NCI-H82 (cell line): ENCODE data around the gene HAUS1.
A peak's percentile ranks its signal among the peaks of the same experiment; 100 is the strongest.
"Not testable (repeated sequence)": the region's sequence is repeated elsewhere in the genome, so short reads cannot be mapped to it uniquely, and the experiment has no call there.

ENCODE experiments used
- DNase-seq: peaks from one replicate; lab custom pipeline; 2025; lab: John Stamatoyannopoulos, UW

The HAUS1 gene

DNA sequence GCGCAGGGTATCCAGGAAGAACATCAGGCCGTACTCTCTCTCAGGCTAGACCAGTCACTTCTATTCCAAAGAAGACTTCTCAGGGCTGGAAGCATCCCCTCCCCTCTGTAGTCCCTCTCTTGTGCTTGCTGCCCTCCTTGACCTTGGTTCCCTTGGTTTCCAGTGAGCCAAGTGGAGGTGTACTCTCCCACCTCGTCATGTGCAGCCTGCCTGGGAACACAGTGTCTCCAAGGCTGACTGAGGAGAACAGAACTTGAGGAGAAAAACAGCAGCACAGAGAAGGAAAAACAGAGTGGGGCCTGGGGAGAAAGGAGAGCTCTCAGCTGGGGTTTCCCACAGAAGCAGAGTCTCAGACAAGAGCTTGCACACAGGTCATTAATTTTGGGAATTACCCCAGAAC lies 52.7 kb downstream of the HAUS1 start:
- no peak for DNase-seq

DNA sequence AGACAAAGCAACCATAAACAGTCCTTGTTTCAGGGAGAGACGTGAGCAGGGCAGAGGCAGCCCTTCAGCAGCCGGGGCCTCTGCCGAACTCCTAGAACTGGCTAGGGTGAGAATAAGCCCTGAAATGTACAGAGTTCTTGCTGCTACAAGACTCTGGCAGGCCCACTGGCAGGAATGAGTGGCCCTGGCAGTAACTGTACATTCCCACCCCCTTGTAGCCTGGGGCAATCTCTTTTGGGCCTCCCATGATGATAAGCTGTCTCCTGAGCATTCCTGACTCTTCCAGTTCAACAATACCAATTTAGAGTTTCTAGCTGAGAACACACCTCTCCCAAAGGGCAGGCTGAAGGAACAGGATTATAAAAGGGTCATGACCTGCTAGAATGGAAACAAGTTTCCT lies 54.3 kb downstream of the HAUS1 start:
- DNase-seq: no peak

DNA sequence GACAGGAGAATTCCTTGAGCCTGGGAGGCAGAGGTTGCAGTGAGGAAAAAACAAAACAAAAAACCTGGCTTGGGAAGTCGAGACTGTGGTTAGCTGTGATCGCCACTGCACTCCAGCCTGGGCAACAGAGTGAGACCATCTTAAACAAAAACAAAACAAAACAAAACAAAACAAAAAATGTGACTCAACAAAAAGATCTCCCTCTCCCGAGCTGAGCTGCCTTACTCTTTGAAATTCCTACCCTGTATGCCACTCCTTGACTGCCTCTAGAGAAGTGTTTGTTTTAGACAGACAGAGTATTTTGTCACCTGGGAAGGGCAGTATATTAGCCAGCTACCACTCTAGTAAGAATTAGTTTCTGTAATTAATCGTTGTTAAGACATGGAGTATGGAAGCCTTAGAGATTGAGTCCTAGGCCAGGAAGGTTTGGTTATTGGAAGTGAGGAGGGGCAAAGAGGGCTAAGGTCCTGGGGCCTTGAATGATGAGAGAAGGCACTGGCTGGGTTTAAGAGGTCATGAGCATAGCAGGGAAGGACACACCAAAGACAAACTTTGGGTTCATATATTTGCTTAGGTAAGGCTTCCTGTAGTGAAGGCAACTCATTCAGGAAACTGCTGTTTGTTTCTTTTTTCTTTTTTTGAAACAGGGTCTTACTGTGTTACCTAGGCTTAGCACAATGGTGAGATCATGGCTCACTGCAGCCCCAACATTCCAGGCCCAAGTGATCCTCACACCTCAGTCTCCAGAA lies 56.0 kb downstream of the HAUS1 start:
- no peak for DNase-seq

DNA sequence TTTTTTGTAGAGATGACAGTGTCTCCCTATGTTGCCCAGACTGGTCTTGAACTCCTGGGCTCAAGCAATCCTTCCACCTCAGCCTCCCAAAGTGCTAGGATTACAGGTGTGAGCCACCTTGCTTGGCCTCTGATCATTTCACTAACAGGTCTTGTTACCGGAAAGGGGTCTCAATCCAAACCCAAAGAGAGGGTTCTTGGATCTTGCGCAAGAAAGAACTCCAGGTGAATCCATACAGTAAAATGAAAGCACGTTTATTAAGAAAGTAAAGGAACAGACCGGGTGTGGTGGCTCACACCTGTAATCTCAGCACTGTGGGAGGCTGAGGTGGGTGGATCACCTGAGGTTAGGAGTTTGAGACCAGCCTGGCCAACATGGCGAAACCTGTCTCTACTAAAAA lies 56.7 kb downstream of the HAUS1 start:
- DNase-seq: not testable (repeated sequence)

DNA sequence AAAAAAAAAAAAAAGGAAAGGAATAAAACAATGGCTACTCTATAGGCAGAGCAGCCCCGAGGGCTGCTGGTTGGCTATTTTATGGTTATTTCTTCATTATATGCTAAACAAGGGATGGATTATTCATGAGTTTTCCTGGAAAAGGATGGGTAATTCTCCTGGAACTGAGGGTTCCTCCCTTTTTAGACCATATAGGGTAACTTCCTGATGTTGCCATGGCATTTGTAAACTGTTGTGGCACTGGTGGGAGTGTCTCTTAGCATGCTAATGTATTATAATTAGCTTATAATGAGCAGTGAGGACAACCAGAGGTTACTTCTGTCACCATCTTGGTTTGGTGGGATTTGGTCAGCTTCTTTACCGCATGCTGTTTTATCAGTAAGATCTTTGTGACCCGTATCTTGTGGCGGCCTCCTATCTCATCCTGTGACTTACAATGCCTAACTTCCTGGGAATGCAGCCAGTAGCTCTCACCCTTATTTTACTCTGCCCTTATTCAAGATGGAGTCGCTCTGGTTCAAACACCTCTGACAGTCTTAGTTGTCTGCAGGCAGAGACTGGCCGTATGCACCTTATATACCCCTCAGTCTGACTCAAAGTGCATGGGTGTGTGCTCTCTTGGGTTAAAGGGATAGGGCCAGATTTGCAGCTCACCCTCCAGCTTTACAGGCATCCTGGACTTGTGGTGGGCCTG lies 57.7 kb downstream of the HAUS1 start:
- DNase-seq: no peak

- DNase-seq: no peak
Observed at GRCh38 chr18:46163091-46163490, 58.9 kb downstream of the HAUS1 start.

DNA sequence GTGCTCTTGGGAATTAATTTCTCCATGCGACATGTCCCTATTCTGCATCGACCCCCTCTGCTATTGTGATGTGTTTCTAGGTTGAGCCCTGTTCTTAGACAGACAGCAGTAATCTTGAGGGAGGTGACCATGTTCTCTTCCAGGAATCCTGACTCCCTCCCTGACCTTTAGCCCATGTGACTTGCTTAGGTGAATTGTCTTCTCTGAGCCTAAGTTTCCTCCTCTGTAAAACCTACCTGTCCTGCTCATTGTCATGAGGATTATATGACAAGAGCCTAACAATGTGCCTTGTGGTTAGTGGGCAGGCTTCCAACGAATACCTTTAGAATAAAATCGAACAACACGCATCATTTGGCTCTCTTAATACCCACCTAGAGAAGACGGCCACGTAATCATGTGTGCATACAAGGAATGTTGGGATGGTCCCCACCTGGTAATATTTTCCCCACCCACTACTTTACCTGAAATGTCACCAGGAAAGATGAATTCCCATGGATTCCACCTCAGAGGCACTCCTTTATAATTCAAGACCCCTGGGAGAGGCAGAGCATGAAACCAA lies 59.8 kb downstream of the HAUS1 start:
- no peak for DNase-seq

DNA sequence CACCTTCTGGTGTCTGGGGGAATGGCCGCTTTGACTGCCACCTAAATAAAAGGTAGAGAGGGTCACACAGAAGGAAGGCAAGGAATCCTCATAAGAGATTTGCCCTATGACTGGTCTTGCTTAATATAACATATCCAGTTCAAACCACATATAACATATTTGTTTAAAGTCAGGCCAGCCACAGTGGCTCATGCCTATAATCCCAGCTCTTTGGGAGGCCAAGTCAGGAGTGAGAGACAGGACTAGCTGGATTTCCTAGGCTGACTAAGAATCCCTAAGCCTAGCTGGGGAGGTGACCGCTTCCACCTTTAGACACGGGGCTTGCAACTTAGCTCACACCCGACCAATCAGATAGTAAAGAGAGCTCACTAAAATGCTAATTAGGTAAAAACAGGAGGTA lies 60.3 kb downstream of the HAUS1 start:
- not testable (repeated sequence) for DNase-seq

DNA sequence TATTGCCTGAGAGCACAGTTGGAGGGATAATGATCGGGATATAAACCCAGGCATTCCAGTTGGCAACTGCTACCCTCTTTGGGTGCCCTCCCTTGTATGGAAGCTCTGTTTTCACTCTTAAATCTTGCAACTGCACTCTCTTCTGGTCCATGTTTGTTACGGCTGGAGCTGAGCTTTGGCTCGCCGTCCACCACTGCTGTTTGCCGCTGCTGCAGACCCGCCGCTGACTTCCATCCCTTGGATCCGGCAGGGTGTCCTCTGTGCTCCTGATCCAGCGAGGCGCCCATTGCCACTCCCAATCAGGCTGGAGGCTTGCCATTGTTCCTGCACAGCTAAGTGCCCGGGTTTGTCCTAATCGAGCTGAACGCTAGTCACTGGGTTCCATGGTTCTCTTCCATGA lies 60.7 kb downstream of the HAUS1 start:
- no peak for DNase-seq

- no peak for DNase-seq
Observed at GRCh38 chr18:46166261-46166970, 62.2 kb downstream of the HAUS1 start.

GRCh38 chr18:46167971-46168370 lies 63.8 kb downstream of the HAUS1 start:
- DNase-seq: no peak

DNA sequence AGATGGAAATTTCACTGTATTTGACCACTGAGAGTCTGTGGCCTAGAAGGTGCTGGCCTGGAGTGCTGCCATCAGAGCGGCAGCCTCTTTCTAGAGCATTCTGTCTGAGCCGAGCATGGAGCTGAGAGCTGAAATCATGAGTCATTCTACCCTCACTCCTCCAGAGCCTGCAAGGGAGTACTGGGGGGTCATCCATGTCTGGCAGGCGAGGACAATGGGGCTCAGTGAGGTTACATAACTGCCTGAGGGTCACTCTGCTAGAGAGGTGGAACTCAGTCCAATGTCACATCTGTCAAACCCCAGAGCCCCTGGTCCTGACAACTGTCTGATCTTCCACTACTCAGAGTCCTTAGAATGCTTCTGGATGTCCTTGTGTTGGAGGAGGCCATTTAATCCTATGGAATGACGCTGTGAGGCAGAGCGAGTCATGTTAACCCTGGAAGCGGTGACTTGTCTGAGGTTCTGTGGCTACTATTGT lies 65.3 kb downstream of the HAUS1 start:
- DNase-seq: no peak

DNA sequence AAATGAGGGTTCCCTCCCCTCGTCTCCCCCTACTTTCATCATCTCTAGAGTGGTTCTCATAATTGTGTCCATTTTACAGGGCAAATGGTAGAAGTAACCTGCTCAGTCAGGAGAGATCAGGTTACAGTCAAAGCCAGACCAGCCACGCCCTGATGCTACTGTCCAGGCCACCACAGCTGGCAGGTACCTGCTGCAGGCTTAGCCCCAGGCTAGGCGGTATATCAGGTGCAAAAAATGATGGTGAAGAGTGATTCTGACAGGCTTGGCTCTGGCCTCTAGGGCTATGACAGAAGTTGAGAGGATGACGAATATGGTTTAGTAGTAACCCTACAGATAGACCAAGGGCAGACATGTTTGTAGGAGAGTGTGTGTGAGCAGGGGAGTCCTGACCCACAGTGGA lies 67.1 kb downstream of the HAUS1 start:
- DNase-seq: no peak

- DNase-seq: peak; percentile 96
Observed at GRCh38 chr18:46173393-46174341, 69.5 kb downstream of the HAUS1 start.

- peak; percentile 54 for DNase-seq
Observed at GRCh38 chr18:46174342-46175041, 70.3 kb downstream of the HAUS1 start.

- no peak for DNase-seq
Observed at GRCh38 chr18:46176001-46176400, 71.8 kb downstream of the HAUS1 start.
